Psoas muscle (tissue), 8 donors: Measurements from ENCODE around the gene GALNTL6. TPM values are rescaled to one million over a fixed set of nuclear protein-coding genes. Genes with fewer than 3 reads are reported as not detected.

Experiments used
- ATAC-seq, 4 donors: fragments of 200-7000 bp; cut with Tn5 transposase; one replicate each; pipeline ENCODE4 v1.9.1; 2020; ENCODE audit warnings: moderate library complexity in 3 of 4, mild to moderate bottlenecking in 2 of 4
- DNase-seq, 2 donors: peaks; one replicate each; pipeline ENCODE4 v3.0.0-alpha.2; 2020
- H3K27ac ChIP-seq: fragments of 200-600 bp; one replicate; pipeline ENCODE4 v1.8.0; 2022
- H3K27me3 ChIP-seq, 3 donors: fragments of 200-600 bp in 1 of 3; one replicate each; pipeline versions ENCODE4 v1.6.1 to v1.8.0; 2013 to 2022; ENCODE audit warnings: low read length in 2 of 3, mild to moderate bottlenecking in 2 of 3, moderate library complexity in 1 of 3; ENCODE audit not compliant: insufficient read depth in 3 of 3
- H3K36me3 ChIP-seq, 2 donors: fragments of 200-600 bp in 1 of 2; one replicate each; pipeline versions ENCODE4 v1.6.1 to v1.8.0; 2013 to 2022; ENCODE audit warnings: low read depth in 1 of 2, mild to moderate bottlenecking in 1 of 2, moderate library complexity in 1 of 2; ENCODE audit not compliant: insufficient read depth in 1 of 2
- H3K4me1 ChIP-seq: fragments of 200-600 bp; one replicate; pipeline ENCODE4 v1.8.0; 2022
- H3K4me3 ChIP-seq: fragments of 200-600 bp; one replicate; pipeline ENCODE4 v1.8.0; 2022; ENCODE audit warnings: mild to moderate bottlenecking
- H3K9me3 ChIP-seq: fragments of 200-600 bp; one replicate; pipeline ENCODE4 v1.8.0; 2022
- CTCF ChIP-seq: fragments of 200-600 bp; IDR thresholded peaks from one replicate; pipeline ENCODE4 v1.8.0; 2022; ENCODE audit warnings: antibody characterized with exemption
- WGBS, 3 donors: extraction: QIAGEN DNeasy Blood & Tissue Kit; methylation state at CpG; one replicate each; pipeline versions ENCODE4 v1.1.6 to v1.1.7; 2013; 5-methylcytosine and 5-hydroxymethylcytosine counted together
- intact Hi-C, 2 donors: fragments of 100-400 bp; cut with DNase I; formaldehyde crosslinking; loops; one replicate each; pipeline versions ENCODE4 v1.11.0 to v1.14.2; 2022
- polyA plus RNA-seq, 3 donors: library from polyadenylated mRNA; stranded (reverse); fragments of 200-250 nt; gene quantifications; one replicate each; pipeline ENCODE4 v1.2.3, GENCODE V29; 2013
- total RNA-seq, 4 donors: library from RNA; stranded (reverse); fragmentation: NEBNext Ultra II Directional in 2 of 4; extraction: Animal tissue kit (Norgen Biotek cat#: 25700) in 2 of 4; gene quantifications; one replicate each; pipeline versions ENCODE4 v1.2.1 to v1.2.4, GENCODE V29; 2021 to 2023
- donor health status: healthy with polysubstance abuse.
- donor health status: DM: no; HTN: no; CAD: no; lungs with moderate emphysema.
- donor health status: Bipolar disorder and iron deficiency.
- donor health status: healthy.
- donor health status: DM: yes; HTN: yes; CAD: no.
- donor health status: DM: no; HTN: no; CAD: no.
- donor health status: DM: no; HTN: no; CAD: no.
- donor health status: DM: yes; HTN: yes; CAD: no.

Gene GALNTL6
- total and polyA plus RNA-seq, 7 donors, result 0.01 to 0.91 (median 0.21) TPM; not detected in 3

GRCh38 chr4:172344308-172344938 lies 531.2 kb downstream of the GALNTL6 start:
- H3K9me3 ChIP-seq, result no peaks in the 10 kb centered on the region
- H3K27me3 ChIP-seq, result no peaks in the 10 kb centered on the region
- no peaks in the 10 kb centered on the region for H3K4me1 ChIP-seq
- WGBS, 3 donors, result 26 to 32% (median 28%) methylated on average over 5 of the region's 5 CpGs
- DNase-seq, result no peak
- intact Hi-C loops, result no loop called here
- TF ChIP-seq CTCF, result no peak
- H3K27ac ChIP-seq, result no peak overlapping the region
- H3K36me3 ChIP-seq, result no peaks in the 10 kb centered on the region
- no peak for ATAC-seq
- H3K4me3 ChIP-seq, result no peak overlapping the region

DNA sequence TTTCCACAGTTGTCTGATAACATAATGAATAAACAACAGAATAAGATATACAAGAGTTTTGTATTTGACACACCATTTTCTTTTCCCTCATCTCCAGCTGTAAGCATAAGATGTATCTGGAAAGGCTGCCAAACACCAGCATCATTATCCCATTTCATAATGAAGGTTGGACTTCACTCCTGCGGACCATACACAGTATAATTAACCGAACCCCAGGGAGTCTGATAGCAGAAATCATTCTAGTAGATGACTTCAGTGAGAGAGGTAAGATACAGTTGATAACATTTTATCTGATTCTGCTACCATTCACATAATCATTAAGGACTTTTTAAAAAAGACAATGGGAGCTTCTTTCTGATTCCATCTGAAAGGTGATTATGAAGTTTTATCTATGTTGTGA lies 535.2 kb downstream of the GALNTL6 start:
- no peak for TF ChIP-seq CTCF
- Histone ChIP-seq H3K4me3 (no peak overlapping the region), H3K27ac (no peak overlapping the region), H3K36me3 (no peaks in the 10 kb centered on the region), H3K9me3 (no peaks in the 10 kb centered on the region), H3K4me1 (no peaks in the 10 kb centered on the region), H3K27me3 (no peaks in the 10 kb centered on the region)
- DNase-seq, result no peak
- 68 to 77% (median 73%) methylated on average over 2 of the region's 2 CpGs for WGBS, 3 donors
- intact Hi-C loops, result no loop called here
- ATAC-seq, result no peak

DNA sequence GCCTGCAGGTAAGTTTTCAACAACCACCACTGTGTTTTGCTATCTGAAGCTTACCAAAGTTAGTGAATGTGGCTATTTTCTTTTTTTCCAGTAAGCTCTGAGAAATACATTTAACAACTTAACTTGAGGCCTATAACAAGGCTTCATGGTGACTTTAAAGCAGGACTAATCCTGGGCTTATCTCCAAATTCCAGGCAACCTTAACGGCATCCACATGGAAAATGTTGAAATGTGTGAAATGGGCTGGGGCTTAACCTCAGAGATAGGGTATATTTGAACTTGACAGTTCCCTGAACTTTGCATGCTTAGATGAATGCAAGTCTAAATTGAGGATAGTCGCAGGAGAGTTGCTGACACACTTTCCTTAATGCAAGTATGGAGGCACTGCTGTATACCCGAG lies 539.2 kb downstream of the GALNTL6 start:
- no peak overlapping the region for H3K4me3 ChIP-seq
- no peaks in the 10 kb centered on the region for H3K9me3 ChIP-seq
- WGBS, 3 donors, result 30 to 34% (median 30%) methylated on average over 3 of the region's 3 CpGs
- H3K27me3 ChIP-seq, result no peaks in the 10 kb centered on the region
- no peak for TF ChIP-seq CTCF
- ATAC-seq (no peak), DNase-seq (no peak)
- no peaks in the 10 kb centered on the region for H3K4me1 ChIP-seq
- no peaks in the 10 kb centered on the region for H3K36me3 ChIP-seq
- no peak overlapping the region for H3K27ac ChIP-seq
- intact Hi-C loops, result no loop called here

GRCh38 chr4:172356016-172356415 lies 542.8 kb downstream of the GALNTL6 start:
- no peaks in the 10 kb centered on the region for H3K9me3 ChIP-seq
- DNase-seq (no peak), ATAC-seq (no peak)
- no peak overlapping the region for H3K4me3 ChIP-seq
- intact Hi-C loops, result no loop called here
- H3K36me3 ChIP-seq, result no peaks in the 10 kb centered on the region
- whole genome bisulfite sequencing, 3 donors, result 4 to 24% (median 8%) methylated on average over 1 of the region's 1 CpG
- no peak for TF ChIP-seq CTCF
- no peak overlapping the region for H3K27ac ChIP-seq
- H3K4me1 ChIP-seq, result no peaks in the 10 kb centered on the region
- H3K27me3 ChIP-seq, result no peaks in the 10 kb centered on the region

DNA sequence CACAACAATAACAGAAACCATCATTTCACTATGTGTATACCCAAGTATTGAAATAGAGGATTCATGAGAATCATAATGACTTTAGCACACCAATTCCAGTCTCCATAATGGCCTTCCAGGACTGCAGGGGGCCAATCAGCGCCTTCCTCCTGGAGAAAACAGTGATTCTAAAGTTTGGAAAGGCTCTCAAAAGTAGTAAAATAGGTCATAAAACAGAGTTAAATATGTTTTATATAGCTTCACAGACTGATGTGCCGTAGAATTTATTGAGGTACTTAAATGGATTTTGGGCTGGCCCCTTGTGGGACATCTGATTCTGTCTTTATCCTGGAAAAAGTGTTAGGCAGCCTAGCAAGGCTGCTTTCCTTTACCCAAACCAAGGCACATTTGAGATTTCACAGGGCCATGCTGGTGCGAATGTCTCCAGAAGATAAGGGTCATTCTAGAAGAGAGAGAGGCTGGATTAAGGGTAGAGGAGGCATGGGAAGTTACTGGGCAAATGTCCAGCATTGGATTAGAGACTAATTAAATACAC lies 543.9 kb downstream of the GALNTL6 start:
- no peak overlapping the region for H3K27ac ChIP-seq
- H3K36me3 ChIP-seq, result no peaks in the 10 kb centered on the region
- DNase-seq, result no peak
- no peaks in the 10 kb centered on the region for H3K4me1 ChIP-seq
- H3K4me3 ChIP-seq, result no peak overlapping the region
- no peaks in the 10 kb centered on the region for H3K27me3 ChIP-seq
- no peak for TF ChIP-seq CTCF
- WGBS, 3 donors, result 72 to 81% (median 80%) methylated on average over 3 of the region's 3 CpGs
- ATAC-seq, result no peak
- H3K9me3 ChIP-seq, result no peaks in the 10 kb centered on the region
- intact Hi-C loops, result no loop called here
